Fibroblast of mammary gland (primary cell): Measurements from ENCODE around the gene PPP2R5C.
"Not testable (repeated sequence)": the region's sequence is repeated elsewhere in the genome, so short reads cannot be mapped to it uniquely, and the experiment has no call there.

Experiments used
- DNase-seq: peaks from one replicate; pipeline ENCODE4 v3.0.0-alpha.2; 2010; ENCODE audit warnings: low read depth
- H3K4me3 ChIP-seq: 2 replicates; pipeline ENCODE4 v1.5.1; 2011; ENCODE audit warnings: low read depth, mild to moderate bottlenecking, low read length, moderate library complexity; ENCODE audit not compliant: control insufficient read depth
- CTCF ChIP-seq: conservative IDR thresholded peaks from 2 replicates; pipeline ENCODE4 v1.5.1; 2011; ENCODE audit warnings: low read depth, low read length, inconsistent platforms; ENCODE audit not compliant: control insufficient read depth, insufficient read depth

The PPP2R5C gene

GRCh38 chr14:101796479-101796878 is 35.0 kb downstream of the PPP2R5C start:
- TF ChIP-seq CTCF: no peak
- H3K4me3 ChIP-seq: no peak overlapping the region
- no peak for DNase-seq

DNA sequence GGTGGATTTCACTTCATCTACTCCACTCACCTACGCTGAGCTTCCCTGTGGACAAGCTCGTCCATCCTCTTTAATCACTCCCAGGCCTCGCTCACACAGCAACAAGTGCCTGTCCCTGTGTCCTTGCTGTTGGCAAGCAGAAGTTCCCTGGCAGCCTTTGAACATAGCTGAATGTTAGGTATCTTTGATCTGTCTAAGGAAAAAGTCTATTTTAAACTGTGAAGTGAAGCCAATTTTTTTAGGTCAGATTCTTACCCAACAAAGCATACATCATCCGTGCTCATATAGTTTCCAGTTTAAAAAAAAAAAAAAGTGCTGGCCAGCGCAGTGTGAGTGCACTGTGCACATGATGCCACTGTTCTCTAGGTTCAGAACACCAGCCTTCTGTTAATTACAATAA is 36.3 kb downstream of the PPP2R5C start:
- TF ChIP-seq CTCF: no peak
- no peak for DNase-seq
- H3K4me3 ChIP-seq: no peak overlapping the region

DNA sequence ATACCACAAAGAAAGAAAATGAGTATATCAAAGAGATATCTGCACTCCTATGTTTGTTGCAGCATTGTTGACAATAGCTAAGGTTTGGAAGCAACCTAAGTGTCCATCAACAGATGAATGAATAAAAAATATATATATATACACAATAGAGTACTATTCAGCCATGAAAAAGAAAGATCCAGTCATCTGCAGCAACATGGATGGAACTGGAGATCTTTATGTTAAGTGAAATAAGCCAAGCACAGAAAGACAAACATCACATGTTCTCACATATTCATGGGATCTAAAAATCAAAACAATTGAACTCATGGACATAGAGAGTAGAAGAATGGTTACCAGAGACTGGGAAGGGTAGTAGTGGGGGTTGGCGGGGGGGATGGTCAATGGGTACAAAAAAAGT is 42.9 kb downstream of the PPP2R5C start:
- not testable (repeated sequence) for H3K4me3 ChIP-seq, DNase-seq

GRCh38 chr14:101806252-101806651 is 44.7 kb downstream of the PPP2R5C start:
- not testable (repeated sequence) for H3K4me3 ChIP-seq, DNase-seq

- peak; percentile 52 for DNase-seq
- H3K4me3 ChIP-seq: no peak overlapping the region
- peak; percentile 14 for TF ChIP-seq CTCF
Observed at GRCh38 chr14:101808020-101808641, 46.6 kb downstream of the PPP2R5C start.

GRCh38 chr14:101808894-101809670 is 47.6 kb downstream of the PPP2R5C start:
- H3K4me3 ChIP-seq: peak overlapping the region; percentile 82
- no peak for TF ChIP-seq CTCF
- no peak for DNase-seq

GRCh38 chr14:101809671-101810514 is 48.4 kb downstream of the PPP2R5C start:
- TF ChIP-seq CTCF: no peak

More at GRCh38 chr14:101809671-101810514, 48.4 kb downstream of the PPP2R5C start:
- peak overlapping the region; percentile 82 for H3K4me3 ChIP-seq
- DNase-seq: peak; percentile 96
